Neutrophil (primary cell): ENCODE measurements around the gene STAMBP.

Source experiments
- H3K27ac ChIP-seq: fragments of 200-600 bp; sonication (generic); 2 replicates; pipeline ENCODE4 v1.5.1; 2016; ENCODE audit warnings: mild to moderate bottlenecking, moderate library complexity
- H3K27me3 ChIP-seq: fragments of 200-600 bp; sonication (generic); 2 replicates; pipeline ENCODE4 v1.6.0; 2016; ENCODE audit warnings: mild to moderate bottlenecking
- H3K36me3 ChIP-seq: fragments of 200-600 bp; sonication (generic); 2 replicates; pipeline ENCODE4 v1.5.1; 2017
- H3K4me1 ChIP-seq, 2 experiments: fragments of 200-600 bp in 1 of 2; sonication (generic) in 1 of 2; 1 replicate in 1 of 2; 2 replicates in 1 of 2; pipeline versions ENCODE4 v1.5.1 to v1.6.1; 2013 to 2016; ENCODE audit warnings: low read depth in 1 of 2, low read length in 1 of 2, mild to moderate bottlenecking in 1 of 2, moderate library complexity in 1 of 2; ENCODE audit not compliant: control insufficient read depth in 1 of 2, insufficient read depth in 1 of 2
- H3K4me3 ChIP-seq, 2 experiments: fragments of 200-600 bp in 1 of 2; sonication (generic) in 1 of 2; 1 replicate in 1 of 2; 2 replicates in 1 of 2; pipeline ENCODE4 v1.5.1; 2013 to 2016; ENCODE audit warnings: low read depth in 1 of 2, low read length in 1 of 2, mild to moderate bottlenecking in 1 of 2, moderate library complexity in 1 of 2
- H3K9me3 ChIP-seq: fragments of 200-600 bp; sonication (generic); 2 replicates; pipeline ENCODE4 v1.5.1; 2016
- TF ChIP-seq, protein P1 (sequence below): fragments of 200-600 bp; sonication (generic); IDR thresholded peaks from 2 replicates; pipeline ENCODE4 v1.5.1; 2016; ENCODE audit warnings: antibody characterized with exemption

STAMBP gene

DNA sequence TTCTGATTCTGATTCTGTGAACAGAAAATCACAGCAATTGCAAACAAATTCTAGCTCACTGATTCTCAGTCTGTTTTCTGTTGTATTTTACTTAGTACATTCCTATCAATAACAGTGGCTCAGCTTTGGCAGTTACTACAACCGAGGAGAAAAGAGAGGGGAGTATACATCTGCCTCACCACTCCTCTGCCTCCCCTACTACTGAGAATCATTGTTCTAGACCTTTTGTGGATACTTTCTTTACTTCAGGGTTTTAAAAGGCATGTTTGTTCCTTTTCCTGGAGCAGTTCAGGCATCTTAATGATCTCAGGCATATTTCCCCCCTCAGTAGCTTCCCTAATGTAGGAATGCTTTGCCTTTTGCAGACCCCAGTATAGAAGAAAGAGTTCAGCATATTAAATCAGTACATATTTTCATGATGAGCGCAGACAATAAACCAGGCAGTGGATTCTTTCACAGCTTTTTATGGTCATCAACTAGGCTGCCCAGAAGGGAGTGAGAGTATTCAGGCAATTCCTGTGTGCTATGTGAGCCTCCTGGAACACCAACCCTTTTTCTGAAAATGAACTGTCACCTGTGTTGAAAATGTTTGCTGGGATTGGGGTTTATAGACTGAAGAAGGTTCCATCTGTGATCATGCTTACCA is 10.3 kb downstream of the STAMBP start:
- no peaks in the 10 kb centered on the region for H3K36me3 ChIP-seq

DNA sequence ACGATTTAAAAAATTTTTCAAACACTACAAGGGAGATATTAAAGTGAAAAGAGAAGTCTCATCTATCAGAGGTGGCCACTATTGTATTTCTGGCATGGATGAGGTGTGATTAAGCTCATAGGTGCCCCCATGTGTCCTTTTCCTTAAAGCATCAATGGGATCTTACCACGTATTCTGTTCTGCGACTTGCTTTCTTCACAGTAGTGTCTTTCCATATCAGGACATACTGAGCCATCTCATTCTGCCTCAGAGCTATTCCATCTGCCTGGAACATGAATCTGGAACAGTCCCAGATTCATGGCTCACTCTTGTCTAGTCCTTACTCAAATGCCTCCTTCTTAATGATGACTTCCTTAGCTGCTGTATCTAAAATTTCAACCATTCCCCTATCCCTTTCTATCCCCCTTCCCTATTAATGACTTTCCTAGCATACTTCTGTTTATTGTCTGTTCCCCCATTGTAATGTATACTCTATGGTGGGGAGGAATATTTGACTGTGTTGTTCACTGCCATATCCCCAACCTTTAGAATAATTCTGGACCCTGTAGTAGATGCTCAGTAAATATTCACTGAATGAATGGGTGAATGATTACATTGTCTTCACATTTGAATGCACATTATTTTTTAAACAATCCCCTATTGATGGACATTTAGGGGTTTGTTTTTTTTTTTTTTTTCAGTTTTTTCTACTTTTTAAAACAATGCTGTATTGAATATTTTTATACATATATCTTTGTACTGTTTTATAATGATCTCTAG is 11.1 kb downstream of the STAMBP start:
- Histone ChIP-seq H3K36me3 (peaks cover 4% of the 10 kb centered on the region), H3K4me1 (peaks cover 38 to 43% of the 10 kb centered on the region in 2 experiments), H3K27ac (peak overlapping the region; percentile 84), H3K27me3 (no peaks in the 10 kb centered on the region), H3K4me3 (no peak overlapping the region), H3K9me3 (no peaks in the 10 kb centered on the region)
- TF ChIP-seq, protein P1, sequence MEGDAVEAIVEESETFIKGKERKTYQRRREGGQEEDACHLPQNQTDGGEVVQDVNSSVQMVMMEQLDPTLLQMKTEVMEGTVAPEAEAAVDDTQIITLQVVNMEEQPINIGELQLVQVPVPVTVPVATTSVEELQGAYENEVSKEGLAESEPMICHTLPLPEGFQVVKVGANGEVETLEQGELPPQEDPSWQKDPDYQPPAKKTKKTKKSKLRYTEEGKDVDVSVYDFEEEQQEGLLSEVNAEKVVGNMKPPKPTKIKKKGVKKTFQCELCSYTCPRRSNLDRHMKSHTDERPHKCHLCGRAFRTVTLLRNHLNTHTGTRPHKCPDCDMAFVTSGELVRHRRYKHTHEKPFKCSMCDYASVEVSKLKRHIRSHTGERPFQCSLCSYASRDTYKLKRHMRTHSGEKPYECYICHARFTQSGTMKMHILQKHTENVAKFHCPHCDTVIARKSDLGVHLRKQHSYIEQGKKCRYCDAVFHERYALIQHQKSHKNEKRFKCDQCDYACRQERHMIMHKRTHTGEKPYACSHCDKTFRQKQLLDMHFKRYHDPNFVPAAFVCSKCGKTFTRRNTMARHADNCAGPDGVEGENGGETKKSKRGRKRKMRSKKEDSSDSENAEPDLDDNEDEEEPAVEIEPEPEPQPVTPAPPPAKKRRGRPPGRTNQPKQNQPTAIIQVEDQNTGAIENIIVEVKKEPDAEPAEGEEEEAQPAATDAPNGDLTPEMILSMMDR, result no peak

More for the DNA sequence above, 10.3 kb downstream of the STAMBP start:
- TF ChIP-seq, protein P1, result no peak
- H3K27me3 ChIP-seq, result no peaks in the 10 kb centered on the region
- peaks cover 38 to 49% of the 10 kb centered on the region in 2 experiments for H3K4me1 ChIP-seq
- no peaks in the 10 kb centered on the region for H3K9me3 ChIP-seq
- H3K27ac ChIP-seq, result peak overlapping the region; percentile 84
- no peak overlapping the region for H3K4me3 ChIP-seq

DNA sequence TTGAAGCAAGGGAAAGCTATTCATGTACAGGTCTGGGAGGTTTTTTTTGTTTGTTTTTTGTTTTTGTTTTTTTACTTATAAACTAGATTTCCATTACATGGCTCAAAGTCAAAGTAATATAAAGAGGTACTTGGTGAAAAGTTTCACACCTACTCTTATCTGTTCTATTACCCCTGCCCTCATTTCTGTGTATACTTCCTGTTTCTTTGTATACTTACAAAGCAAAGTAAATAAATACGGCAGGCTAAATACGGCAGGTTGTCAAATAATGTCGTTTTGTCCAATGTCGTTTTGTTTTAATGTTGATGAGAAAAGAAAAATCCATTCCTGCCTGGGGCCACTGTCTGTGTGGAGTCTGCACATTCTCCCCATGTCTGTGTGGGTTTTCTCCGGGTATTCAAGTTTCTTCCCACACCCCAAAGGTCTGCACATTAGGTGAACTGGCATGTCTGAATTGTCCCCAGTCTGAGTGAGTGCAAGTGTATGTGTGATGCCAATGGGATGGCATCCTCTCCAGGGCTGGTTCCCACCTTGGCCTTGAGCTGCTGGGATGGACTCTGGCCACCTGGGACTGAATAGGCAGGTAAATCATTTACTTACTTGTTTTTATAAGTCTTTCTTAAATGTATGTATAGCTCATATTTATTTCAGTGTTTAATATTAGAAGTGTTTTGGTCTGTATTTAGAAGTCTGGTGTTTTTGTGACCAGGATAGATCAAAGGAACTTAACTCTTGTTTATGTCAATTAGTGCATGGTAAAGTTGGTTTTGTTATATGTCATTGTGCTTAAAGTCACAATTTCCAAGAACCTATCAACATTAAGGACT is 13.4 kb downstream of the STAMBP start:
- no peak overlapping the region for H3K4me3 ChIP-seq
- peaks cover 17 to 22% of the 10 kb centered on the region in 2 experiments for H3K4me1 ChIP-seq
- H3K36me3 ChIP-seq, result peaks cover 27% of the 10 kb centered on the region
- TF ChIP-seq, protein P1, result no peak
- H3K27ac ChIP-seq, result no peak overlapping the region
- no peaks in the 10 kb centered on the region for H3K27me3 ChIP-seq
- no peaks in the 10 kb centered on the region for H3K9me3 ChIP-seq

DNA sequence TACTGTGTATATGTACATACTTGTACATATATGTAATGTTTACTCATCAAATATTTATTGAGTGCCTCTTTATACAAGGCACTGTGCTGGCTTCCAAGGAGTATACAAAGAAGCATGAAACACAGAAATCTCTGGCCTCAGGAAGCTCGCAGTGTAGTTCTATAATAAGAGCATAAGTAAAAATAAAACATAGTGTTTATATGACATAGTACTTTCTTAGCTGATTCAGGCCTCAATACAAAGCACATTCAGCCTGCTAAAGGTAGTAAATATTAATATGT is 13.9 kb downstream of the STAMBP start:
- H3K27ac ChIP-seq, result no peak overlapping the region
- H3K4me1 ChIP-seq, result peaks cover 16 to 21% of the 10 kb centered on the region in 2 experiments
- H3K9me3 ChIP-seq, result no peaks in the 10 kb centered on the region
- H3K4me3 ChIP-seq, result no peak overlapping the region
- H3K36me3 ChIP-seq, result peaks cover 32% of the 10 kb centered on the region
- TF ChIP-seq, protein P1, result no peak
- H3K27me3 ChIP-seq, result no peaks in the 10 kb centered on the region

DNA sequence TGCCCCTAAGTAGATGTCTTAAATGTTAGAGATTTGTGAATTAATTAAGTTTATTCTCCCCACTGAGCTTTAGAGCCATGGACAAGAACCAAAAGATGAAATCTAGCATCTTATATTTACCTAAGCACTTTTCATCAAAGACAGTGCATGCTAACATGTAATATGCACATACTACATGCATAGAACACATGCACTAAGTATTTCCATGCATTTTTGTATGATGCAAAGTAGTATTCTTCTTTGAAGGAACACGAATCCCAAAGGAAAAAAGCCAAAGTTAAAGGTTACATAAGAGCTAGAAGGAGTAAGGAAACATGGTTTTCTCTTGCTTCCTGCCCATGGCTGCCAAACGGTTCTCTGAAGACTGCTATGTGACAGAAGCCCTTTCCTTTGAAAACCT is 15.3 kb downstream of the STAMBP start:
- Histone ChIP-seq H3K36me3 (peaks cover 47% of the 10 kb centered on the region), H3K27me3 (no peaks in the 10 kb centered on the region), H3K9me3 (no peaks in the 10 kb centered on the region), H3K4me1 (peaks cover 2 to 7% of the 10 kb centered on the region in 2 experiments), H3K27ac (no peak overlapping the region), H3K4me3 (no peak overlapping the region)
- TF ChIP-seq, protein P1, result no peak
